ENCODE results near the gene CRISPLD2.

GRCh38 chr16:84850714-84851113 lies 30.9 kb downstream of the CRISPLD2 start:
- TF ChIP-seq POLR2AphosphoS5 (IDR thresholded peaks at IDR 0.05; ENCODE audit: low read depth) (no peak), CTCF (IDR thresholded peaks at IDR 0.05; ENCODE audit: insufficient read depth, low read length) (no peak), REST (IDR thresholded peaks at IDR 0.05; ENCODE audit: insufficient replicate concordance, low read depth) (no peak)

Data from HL-60 (cell line).